HCT116 (cell line): ENCODE data around the gene RNF126. TPM values are rescaled to one million over a fixed set of nuclear protein-coding genes. Genes with fewer than 3 reads are reported as not detected.

Source experiments
- ATAC-seq: fragments of 200-7000 bp; cut with Tn5 transposase; 2 replicates; pipeline ENCODE4 v1.9.1; 2020; ENCODE audit warnings: mild to moderate bottlenecking, moderate library complexity
- BruUV-seq: library from RNA; stranded (reverse); fragments of 400-500 nt; replicated peaks from 2 replicates; lab custom pipeline; 2021; lab: Mats Ljungman, UMichigan
- CTCF ChIA-PET: fragments of 300-600 bp; sonication (Branson Sonifier 250); formaldehyde crosslinking; loops from one replicate; lab custom pipeline; 2021; ENCODE audit warnings: antibody characterized with exemption; lab: Charles Lee
- POLR2A ChIA-PET: fragments of 300-600, 350-600 bp; sonication (Branson Sonifier 250); formaldehyde crosslinking; loops from one replicate; lab custom pipeline; 2021; ENCODE audit warnings: antibody characterized with exemption; lab: Charles Lee
- RAD21 ChIA-PET, 2 experiments: fragments of 300-600 bp; sonication (Branson Sonifier 250); formaldehyde crosslinking; loops; one replicate each; lab custom pipeline; 2023; ENCODE audit warnings: low total read pairs in 2 of 2; ENCODE audit not compliant: uncharacterized antibody in 2 of 2, unreplicated experiment in 2 of 2, low non-redundant PET in 1 of 2; lab: Charles Lee
- DNase-seq: peaks from one replicate; pipeline ENCODE4 v3.0.0-alpha.2; 2010; ENCODE audit warnings: low read depth, low spot score
- H2AFZ ChIP-seq: fragments of 200-600 bp; shearing (Covaris generic), sonication (generic); 2 replicates; pipeline ENCODE4 v1.6.1; 2017; ENCODE audit warnings: low read depth, mixed run types, mixed read lengths, antibody characterized with exemption, low read length; ENCODE audit not compliant: poor library complexity, severe bottlenecking
- H3K27ac ChIP-seq: 2 replicates; pipeline ENCODE4 v1.5.1; 2012; ENCODE audit warnings: low read depth, low read length
- H3K27me3 ChIP-seq: fragments of 200-600 bp; sonication (generic); 2 replicates; pipeline ENCODE4 v1.6.1; 2016; ENCODE audit warnings: mixed run types, low read length, mixed read lengths; ENCODE audit not compliant: insufficient read depth
- H3K36me3 ChIP-seq, 2 experiments: fragments of 200-500 bp in 1 of 2; fragments of 200-600 bp in 1 of 2; sonication (Bioruptor generic) in 1 of 2; sonication (generic) in 1 of 2; 2 replicates each; pipeline versions ENCODE4 v1.5.1 to v1.6.1; 2014 to 2016; ENCODE audit warnings: low read length in 2 of 2, inconsistent platforms in 1 of 2, mixed read lengths in 1 of 2, mixed run types in 1 of 2; ENCODE audit not compliant: insufficient read depth in 2 of 2, control insufficient read depth in 1 of 2
- H3K4me1 ChIP-seq, 2 experiments: fragments of 200-600 bp in 1 of 2; sonication (generic) in 1 of 2; 2 replicates each; pipeline versions ENCODE4 v1.5.1 to v1.6.1; 2012 to 2017; ENCODE audit warnings: low read length in 2 of 2, inconsistent platforms in 1 of 2, mild to moderate bottlenecking in 1 of 2, mixed read lengths in 1 of 2, mixed run types in 1 of 2, moderate library complexity in 1 of 2; ENCODE audit not compliant: insufficient read depth in 2 of 2, control insufficient read depth in 1 of 2
- H3K4me2 ChIP-seq: fragments of 200-600 bp; sonication (generic); 2 replicates; pipeline ENCODE4 v1.6.1; 2017; ENCODE audit warnings: mixed run types, low read length, mixed read lengths
- H3K4me3 ChIP-seq, 2 experiments: fragments of 200-600 bp in 1 of 2; sonication (generic) in 1 of 2; replicated peaks in 1 of 2; 2 replicates each; pipeline ENCODE4 v1.5.1; 2011 to 2016; ENCODE audit warnings: low read length in 2 of 2, control low read depth in 1 of 2, low read depth in 1 of 2, mild to moderate bottlenecking in 1 of 2, mixed read lengths in 1 of 2, mixed run types in 1 of 2
- H3K79me2 ChIP-seq: fragments of 200-600 bp; sonication (generic); 2 replicates; pipeline ENCODE4 v1.6.1; 2017; ENCODE audit warnings: mild to moderate bottlenecking, mixed run types, low read length, moderate library complexity, mixed read lengths; ENCODE audit not compliant: insufficient read depth
- H3K9ac ChIP-seq: fragments of 200-600 bp; sonication (generic); 2 replicates; pipeline ENCODE4 v1.6.1; 2016; ENCODE audit warnings: low read length, mixed read lengths
- H3K9me2 ChIP-seq: fragments of 200-600 bp; sonication (generic), shearing (Covaris generic); 2 replicates; pipeline ENCODE4 v1.6.1; 2017; ENCODE audit warnings: mixed run types, mild to moderate bottlenecking, moderate library complexity; ENCODE audit not compliant: insufficient read depth
- H3K9me3 ChIP-seq, 2 experiments: fragments of 200-500 bp in 1 of 2; fragments of 200-600 bp in 1 of 2; sonication (Bioruptor generic) in 1 of 2; sonication (generic) in 1 of 2; 2 replicates each; pipeline ENCODE4 v1.6.1; 2014 to 2017; ENCODE audit warnings: low read length in 2 of 2, mixed read lengths in 2 of 2, inconsistent platforms in 1 of 2, low read depth in 1 of 2, mild to moderate bottlenecking in 1 of 2, mixed run types in 1 of 2, moderate library complexity in 1 of 2; ENCODE audit not compliant: control insufficient read depth in 1 of 2, insufficient read depth in 1 of 2
- H4K20me1 ChIP-seq: fragments of 200-600 bp; sonication (generic), shearing (Covaris generic); 2 replicates; pipeline ENCODE4 v1.6.1; 2017; ENCODE audit warnings: mixed run types, mild to moderate bottlenecking, moderate library complexity; ENCODE audit not compliant: insufficient read depth
- JUND ChIP-seq: IDR thresholded peaks from 2 replicates; pipeline ENCODE4 v1.6.1; 2012
- POLR2AphosphoS5 ChIP-seq: IDR thresholded peaks from 2 replicates; pipeline ENCODE4 v1.6.1; 2011; ENCODE audit warnings: mild to moderate bottlenecking, low read depth, low read length, moderate library complexity
- RAD21 ChIP-seq: IDR thresholded peaks from 2 replicates; pipeline ENCODE4 v1.6.1; 2012; ENCODE audit warnings: low read depth, mild to moderate bottlenecking
- SIN3A ChIP-seq: IDR thresholded peaks from 2 replicates; pipeline ENCODE4 v1.6.1; 2012; ENCODE audit warnings: low read depth
- SP1 ChIP-seq: IDR thresholded peaks from 2 replicates; pipeline ENCODE4 v1.6.1; 2012; ENCODE audit warnings: low read depth
- TCF7L2 ChIP-seq: IDR thresholded peaks from 2 replicates; pipeline ENCODE4 v1.7.0; 2011; ENCODE audit warnings: borderline replicate concordance, inconsistent platforms; ENCODE audit not compliant: insufficient read depth, insufficient read length; ENCODE audit errors: extremely low read depth
- YY1 ChIP-seq: IDR thresholded peaks from 2 replicates; pipeline ENCODE4 v1.6.1; 2011; ENCODE audit warnings: low read length, low read depth, moderate library complexity, mild to moderate bottlenecking; ENCODE audit not compliant: insufficient replicate concordance; ENCODE audit errors: extremely low read depth
- ZBTB33 ChIP-seq: IDR thresholded peaks from 2 replicates; pipeline ENCODE4 v1.6.1; 2011; ENCODE audit warnings: mild to moderate bottlenecking, low read length, moderate library complexity; ENCODE audit not compliant: insufficient replicate concordance; ENCODE audit errors: extremely low read depth
- ZFX ChIP-seq: fragments of 450-650 bp; IDR thresholded peaks from 2 replicates; pipeline ENCODE4 v1.6.1; 2017
- intact Hi-C: fragments of 100-400 bp; cut with micrococcal nuclease; formaldehyde crosslinking; loops from 2 replicates; pipeline ENCODE4 v1.10.0; 2022
- total RNA-seq: library from RNA; stranded (reverse); gene quantifications from one replicate; pipeline ENCODE4 v1.2.1, GENCODE V29; 2021; ENCODE audit not compliant: unreplicated experiment

Gene RNF126
- total RNA-seq, 1 experiment from 2014 or later: 93.8 TPM

GRCh38 chr19:611481-611868, 51.5 kb downstream of the RNF126 start:
- peaks cover 0 to 6% of the 10 kb centered on the region in 2 experiments; a peak in 1 of 4 replicates for H3K36me3 ChIP-seq
- BruUV-seq: no TSS peak
- POLR2A ChIA-PET: no interaction called here
- H3K4me1 ChIP-seq: peaks cover 8 to 11% of the 10 kb centered on the region in 2 experiments; a peak in 3 of 4 replicates
- intact Hi-C loops: no loop called here
- no peak overlapping the region for H3K27ac ChIP-seq
- H3K27me3 ChIP-seq: no peaks in the 10 kb centered on the region
- H2AFZ ChIP-seq: no peak overlapping the region
- H3K4me3 ChIP-seq: no peak overlapping the region
- no peaks in the 10 kb centered on the region for H4K20me1 ChIP-seq
- no peaks in the 10 kb centered on the region for H3K79me2 ChIP-seq
- DNase-seq (no peak), ATAC-seq (no peak)
- H3K9ac ChIP-seq: no peak overlapping the region
- H3K4me2 ChIP-seq: no peak overlapping the region
- TF ChIP-seq YY1 (no peak), SIN3A (no peak), JUND (no peak), RAD21 (no peak), SP1 (no peak), POLR2AphosphoS5 (no peak), ZFX (peak; percentile 3; the same call in 1 of the 2 replicates)
- no peaks in the 10 kb centered on the region for H3K9me2 ChIP-seq
- RAD21 ChIA-PET: no interaction called here
- CTCF ChIA-PET: no interaction called here
- H3K9me3 ChIP-seq: no peaks in the 10 kb centered on the region

DNA sequence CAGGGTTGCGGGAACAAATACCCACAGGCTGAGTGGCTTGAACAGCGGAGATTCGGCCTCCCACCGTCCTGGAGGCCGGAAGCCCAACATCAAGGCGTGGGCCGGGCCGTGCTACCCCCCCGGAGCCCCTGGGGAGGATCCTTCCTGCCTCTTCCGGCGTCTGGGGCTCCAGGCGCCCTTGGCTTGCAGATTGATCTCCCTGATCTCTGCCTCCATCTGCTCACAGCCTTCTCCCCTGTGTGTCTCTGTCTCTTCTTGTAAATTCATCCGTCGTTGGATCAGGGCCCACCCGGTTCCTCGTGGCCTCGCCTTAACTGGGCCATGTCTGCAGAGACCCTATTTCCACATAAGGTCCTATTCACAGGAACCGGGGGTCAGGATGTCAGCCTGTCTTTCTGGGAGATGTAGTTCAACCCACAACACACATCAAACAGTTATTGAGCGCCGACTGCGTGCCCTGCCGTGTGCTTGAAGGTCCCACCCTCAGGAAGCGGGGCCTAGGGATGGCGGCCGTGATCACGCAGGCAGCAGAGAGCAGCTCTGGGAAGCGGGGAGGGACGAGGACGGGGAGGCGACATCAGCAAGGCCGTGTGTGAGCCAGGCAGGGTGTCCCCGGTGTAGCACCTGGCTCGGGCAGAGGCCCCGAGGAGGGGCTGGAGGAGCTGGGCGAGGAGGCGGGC, 52.1 kb downstream of the RNF126 start:
- Histone ChIP-seq H3K36me3 (peaks cover 0 to 6% of the 10 kb centered on the region in 2 experiments; a peak in 1 of 4 replicates), H3K9ac (no peak overlapping the region), H3K9me2 (no peaks in the 10 kb centered on the region), H2AFZ (no peak overlapping the region), H4K20me1 (no peaks in the 10 kb centered on the region), H3K4me2 (no peak overlapping the region), H3K4me3 (no peak overlapping the region), H3K27ac (no peak overlapping the region), H3K4me1 (peaks cover 8 to 11% of the 10 kb centered on the region in 2 experiments; a peak in 3 of 4 replicates), H3K9me3 (no peaks in the 10 kb centered on the region), H3K27me3 (no peaks in the 10 kb centered on the region), H3K79me2 (no peaks in the 10 kb centered on the region)
- POLR2A ChIA-PET: no interaction called here
- no TSS peak for BruUV-seq
- CTCF ChIA-PET: no interaction called here
- no peak for ATAC-seq
- RAD21 ChIA-PET: no interaction called here
- TF ChIP-seq ZBTB33: no peak
- peak; percentile 48; the same call in 1 of the 2 replicates for TF ChIP-seq ZFX
- TF ChIP-seq TCF7L2: peak; percentile 92
- no peak for DNase-seq
- intact Hi-C loops: no loop called here
